Activated T-cell treated with anti-CD3 and anti-CD28 coated beads, Interleukin-2, amount 50 U/mL, for 1 hour (primary cell): ENCODE measurements around the gene APOO.
"Not testable (repeated sequence)": the region's sequence is repeated elsewhere in the genome, so short reads cannot be mapped to it uniquely, and the experiment has no call there.

Experiments used
- DNase-seq: peaks from one replicate; pipeline ENCODE4 v3.0.0-alpha.2; 2020

The APOO gene

DNA sequence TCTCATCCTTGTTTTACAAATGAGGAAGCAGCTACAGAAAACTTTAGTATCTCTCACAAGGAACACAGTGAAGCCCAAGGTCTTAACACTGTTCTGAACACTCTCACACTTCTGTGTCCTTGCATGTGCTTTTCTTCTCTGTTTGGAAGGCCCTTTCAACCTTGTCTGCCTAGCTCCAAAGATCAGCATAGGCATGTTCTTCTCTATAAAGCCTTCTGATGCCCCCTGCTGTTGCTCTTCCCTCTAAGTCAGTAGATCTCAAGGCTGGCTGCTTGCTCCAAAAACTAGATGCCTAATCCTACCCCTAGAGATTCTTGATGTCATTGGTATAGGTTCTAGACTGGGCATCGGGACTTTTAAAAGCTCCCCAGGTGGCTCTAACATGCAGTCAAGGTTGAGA is 5.9 kb downstream of the APOO start:
- no peak for DNase-seq

DNA sequence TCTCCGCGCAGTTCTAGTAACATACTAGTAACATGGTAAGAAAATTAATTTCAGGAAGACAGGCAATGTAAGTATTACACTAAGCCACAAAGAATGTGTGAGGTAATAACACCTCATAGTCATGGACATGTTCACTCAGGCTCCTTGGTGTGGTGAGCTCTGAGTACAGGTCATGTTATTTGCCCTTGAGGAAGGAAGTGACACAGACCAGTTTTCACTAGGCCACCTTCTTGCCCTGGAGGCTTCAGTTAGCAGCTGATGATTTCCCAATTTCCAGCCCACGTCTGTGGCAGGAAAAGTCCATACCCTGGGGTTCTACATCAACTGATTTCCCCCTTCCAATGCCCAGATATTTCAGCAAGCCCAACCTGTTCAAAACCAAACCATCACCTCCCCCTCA is 6.7 kb downstream of the APOO start:
- DNase-seq = no peak

GRCh38 chrX:23900220-23900797 is 7.4 kb downstream of the APOO start:
- DNase-seq = no peak

DNA sequence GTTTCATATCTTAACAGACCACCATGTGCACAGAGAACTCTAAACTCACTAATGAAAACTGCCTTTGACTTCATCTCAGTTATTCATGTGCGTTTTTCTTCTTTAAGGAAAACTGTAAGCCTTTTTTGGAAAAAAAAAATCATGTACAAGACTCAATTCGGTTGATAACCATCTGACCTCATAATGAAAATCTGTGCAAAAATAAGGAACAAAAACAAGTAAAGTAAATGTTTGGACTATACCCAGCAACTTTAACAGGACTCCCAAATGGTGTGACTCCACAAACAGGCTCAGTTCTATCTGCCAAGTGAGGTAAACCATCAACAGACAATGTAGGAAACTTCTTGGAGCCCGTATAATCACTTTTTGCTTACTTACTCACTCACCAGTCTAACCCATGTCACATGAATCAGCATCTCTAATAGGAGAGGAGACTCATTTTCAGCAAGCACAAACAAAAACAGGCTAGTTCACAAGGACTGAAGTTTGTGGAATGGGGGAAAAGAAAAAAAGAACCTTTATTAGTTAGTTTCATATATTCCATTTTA is 9.3 kb downstream of the APOO start:
- DNase-seq = no peak

DNA sequence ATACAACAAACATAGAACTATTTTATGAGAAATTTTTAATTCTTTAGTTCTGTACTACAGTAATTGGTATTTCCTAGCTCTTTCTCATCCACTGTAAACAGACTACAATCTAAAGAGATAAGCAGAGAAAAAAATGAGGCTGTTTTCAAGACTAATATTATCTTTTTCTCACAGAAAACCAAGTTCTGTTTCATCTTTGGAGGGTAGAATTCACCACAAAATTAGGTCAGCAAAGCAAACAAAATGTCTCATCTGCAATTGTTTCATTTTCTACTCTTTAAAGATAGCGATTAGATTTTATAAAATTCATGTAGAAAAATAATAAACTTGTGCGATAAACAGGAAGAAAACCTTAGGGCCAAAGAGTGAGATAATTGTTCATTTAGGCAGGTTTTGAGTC is 10.8 kb downstream of the APOO start:
- DNase-seq = no peak

GRCh38 chrX:23896539-23896938 is 11.2 kb downstream of the APOO start:
- not testable (repeated sequence) for DNase-seq

DNA sequence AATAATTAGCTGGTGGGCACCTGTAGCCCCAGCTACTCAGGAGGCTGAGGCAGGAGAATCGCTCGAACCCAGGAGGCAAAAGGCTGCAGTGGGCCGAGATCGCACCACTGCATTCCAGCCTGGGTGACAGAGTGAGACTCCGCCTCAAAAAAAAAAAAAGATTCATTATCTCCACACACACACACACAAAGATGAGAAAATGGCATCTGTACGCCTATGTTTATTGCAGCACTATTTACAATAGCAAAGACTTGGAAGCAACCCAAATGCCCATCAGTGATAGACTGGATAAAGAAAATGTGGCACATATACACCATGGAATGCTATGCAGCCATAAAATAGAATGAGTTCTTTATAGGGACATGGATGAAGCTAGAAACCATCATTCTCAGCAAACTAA is 12.7 kb downstream of the APOO start:
- not testable (repeated sequence) for DNase-seq

DNA sequence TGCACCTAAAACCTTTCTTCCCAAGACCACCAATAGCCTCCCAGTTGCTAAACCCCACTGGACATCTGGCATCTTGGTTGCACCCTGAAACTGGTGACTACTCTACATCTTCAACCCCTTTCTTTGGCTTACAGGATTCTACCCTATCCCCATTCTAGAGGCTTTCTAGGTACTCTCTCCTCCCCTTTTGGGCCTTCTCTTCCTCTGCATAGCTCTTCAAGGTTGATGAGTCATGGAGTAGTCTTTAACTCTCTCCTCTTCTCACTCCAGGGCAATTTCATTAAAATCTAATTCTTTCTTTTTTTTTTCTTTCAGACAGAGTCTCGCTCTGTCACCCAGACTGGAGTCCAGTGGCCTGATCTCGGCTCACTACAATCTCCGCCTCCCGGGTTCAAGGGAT is 16.8 kb downstream of the APOO start:
- DNase-seq = no peak

DNA sequence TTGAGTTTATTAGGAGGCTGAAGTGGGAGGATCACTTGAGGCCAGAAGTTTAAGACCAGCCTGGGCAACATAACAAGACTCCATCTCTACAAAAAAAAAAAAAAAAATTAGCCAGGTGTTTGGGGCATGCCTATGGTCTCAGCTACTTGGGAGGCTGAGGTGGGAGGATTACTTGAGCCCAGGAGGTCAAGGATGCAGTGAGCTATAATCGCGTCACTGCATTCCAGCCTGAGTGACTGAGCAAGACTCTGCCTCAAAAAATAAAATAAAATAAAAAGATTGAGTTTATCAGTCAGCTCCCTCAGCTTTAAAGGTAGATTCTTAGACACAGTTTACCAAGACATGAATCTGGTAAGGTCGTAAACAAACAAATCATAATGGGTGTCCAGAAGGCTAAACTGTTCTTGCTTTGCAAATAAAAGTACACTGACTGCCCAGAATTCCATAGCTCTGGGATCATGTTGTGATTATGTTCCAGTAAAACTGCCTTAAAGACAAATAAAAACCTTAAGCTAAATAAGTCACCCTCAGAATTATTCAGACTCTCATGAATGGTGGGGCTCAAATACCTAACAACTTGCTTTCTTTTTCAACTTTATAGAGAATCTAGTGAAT is 18.7 kb downstream of the APOO start:
- DNase-seq = no peak

- DNase-seq = no peak
Measured at GRCh38 chrX:23887918-23888317, 19.8 kb downstream of the APOO start.

- DNase-seq = no peak
Measured at GRCh38 chrX:23887451-23887850, 20.3 kb downstream of the APOO start.

DNA sequence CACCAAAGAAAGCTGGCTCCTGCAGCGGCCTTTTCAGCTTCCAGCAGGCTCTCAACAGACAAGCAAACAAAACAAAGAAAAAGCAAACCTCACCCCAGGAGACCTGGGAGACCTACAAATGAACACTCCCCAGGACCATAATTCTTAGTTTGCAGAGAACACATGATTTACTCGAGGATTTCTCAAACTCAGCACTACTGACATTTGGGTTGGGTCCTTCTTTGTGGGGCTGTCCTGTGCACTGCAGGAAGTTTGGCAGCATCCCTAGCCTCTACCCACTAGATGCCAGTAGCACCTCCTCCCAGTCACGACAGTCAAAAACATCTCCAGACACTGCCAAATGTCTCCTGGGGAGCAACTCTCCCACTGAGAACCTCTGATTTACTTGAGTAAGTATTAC is 21.9 kb downstream of the APOO start:
- no peak for DNase-seq

GRCh38 chrX:23884427-23885024 is 23.2 kb downstream of the APOO start:
- DNase-seq = no peak

- DNase-seq = no peak
Measured at GRCh38 chrX:23883737-23884354, 23.9 kb downstream of the APOO start.

DNA sequence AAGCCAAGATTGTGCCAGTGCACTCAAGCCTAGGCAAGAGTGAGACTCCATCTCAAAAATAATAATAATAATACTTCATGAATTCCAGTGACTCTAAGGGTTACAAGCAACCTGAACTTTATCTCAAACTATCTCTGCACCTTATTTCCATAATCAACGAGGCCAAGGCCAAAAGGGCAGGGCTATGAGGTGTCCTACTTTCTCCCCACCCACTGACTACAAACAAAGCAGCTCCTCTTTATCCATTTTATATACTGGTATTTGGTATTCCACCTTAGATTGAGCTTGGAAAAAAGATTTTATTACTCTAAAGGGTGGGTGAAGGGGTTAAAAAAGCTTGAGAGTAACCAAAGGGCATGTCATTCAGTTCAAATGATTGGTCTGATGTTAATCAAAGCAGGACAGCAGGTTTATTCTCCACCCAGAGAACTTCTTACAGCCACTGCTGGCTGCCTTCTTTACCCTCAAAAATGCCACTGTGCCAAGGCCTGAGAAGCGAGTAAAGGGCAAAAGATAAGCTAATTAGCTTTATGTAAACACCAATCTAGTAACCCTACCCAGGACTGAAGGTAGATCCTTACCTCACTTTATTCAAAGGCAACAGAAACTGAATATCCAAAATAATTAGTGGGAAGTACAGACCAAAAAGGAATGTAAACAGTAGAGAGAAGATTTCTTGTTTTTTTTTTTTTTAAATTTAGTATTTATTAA is 28.2 kb downstream of the APOO start:
- DNase-seq = no peak

DNA sequence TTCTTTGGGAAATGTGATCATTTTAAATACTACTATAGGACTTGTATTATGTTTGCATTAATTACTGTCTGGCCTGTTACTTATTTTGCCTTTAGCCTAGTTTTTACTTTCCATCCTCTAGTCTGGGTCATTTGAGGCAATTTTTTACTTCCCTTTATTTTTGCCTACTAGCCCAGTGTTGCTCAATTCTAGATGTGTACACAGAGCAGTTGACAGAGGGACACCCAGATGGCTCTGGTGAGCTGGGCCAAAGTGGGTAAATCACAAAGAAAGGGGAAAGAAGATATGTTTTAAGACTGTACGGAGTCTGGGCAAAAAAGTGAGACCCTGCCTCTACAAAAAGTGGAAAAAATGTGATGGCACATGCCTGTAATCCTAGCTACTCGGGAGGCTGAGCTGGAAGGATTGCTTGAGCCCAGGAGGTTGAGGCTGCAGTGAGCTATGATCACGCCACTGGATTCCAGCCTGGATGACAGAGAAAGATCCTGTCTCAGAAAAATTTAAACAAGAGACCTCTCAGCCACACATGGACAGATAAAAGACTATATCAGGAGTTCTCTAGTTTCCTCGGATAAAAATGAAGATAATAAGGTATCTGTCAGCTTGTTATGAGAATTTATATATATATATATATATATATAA is 35.7 kb downstream of the APOO start:
- DNase-seq = no peak

- no peak for DNase-seq
Measured at GRCh38 chrX:23870041-23870440, 37.7 kb downstream of the APOO start.

- no peak for DNase-seq
Measured at GRCh38 chrX:23864742-23865326, 42.9 kb downstream of the APOO start.

DNA sequence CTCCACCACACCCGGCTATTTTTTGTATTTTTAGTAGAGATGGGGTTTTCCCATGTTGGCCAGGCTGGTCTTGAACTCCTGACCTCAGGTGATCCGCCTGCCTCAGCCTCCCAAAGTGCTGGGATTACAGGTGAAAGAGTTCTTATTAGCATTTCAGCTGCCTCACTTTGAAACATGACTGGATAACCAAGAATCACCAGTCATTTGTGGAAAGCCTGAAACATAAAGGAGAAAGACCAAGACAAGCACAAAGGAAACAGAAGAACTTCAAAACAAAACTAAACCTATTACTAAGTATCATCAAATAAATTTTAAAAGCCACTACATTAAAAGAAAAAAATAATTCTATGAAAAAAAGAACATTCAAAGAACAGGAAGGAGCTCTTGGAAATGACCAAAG is 45.8 kb downstream of the APOO start:
- not testable (repeated sequence) for DNase-seq

GRCh38 chrX:23861215-23861896 is 46.4 kb downstream of the APOO start:
- no peak for DNase-seq

GRCh38 chrX:23859238-23859637 is 48.5 kb downstream of the APOO start:
- DNase-seq = not testable (repeated sequence)

DNA sequence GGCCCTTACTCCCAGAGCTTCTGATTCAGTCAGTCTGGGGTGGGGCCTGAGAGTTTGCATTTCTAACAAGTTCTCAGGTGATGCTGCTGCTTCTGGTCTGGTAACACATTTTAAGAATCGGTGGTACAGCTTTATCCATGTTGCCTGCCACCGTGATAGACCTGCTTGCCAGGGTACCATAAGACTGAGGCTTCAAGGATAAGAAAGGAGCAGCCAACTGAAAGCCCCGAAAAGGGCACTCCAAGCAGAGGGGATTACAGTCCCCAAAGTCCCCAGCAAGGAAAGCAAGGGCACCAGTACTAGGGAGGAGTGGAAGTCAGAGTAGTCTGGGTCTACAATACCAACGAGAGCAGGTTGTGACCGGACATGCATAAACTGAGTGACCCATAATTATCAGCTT is 49.8 kb downstream of the APOO start:
- no peak for DNase-seq
